Activated B cell treated with CpG ODN at 0.5 μM for 24 hours (primary cell): ENCODE results near the gene TSKU. TPM values are rescaled to one million over a fixed set of nuclear protein-coding genes. Genes with fewer than 3 reads are reported as not detected.

Experiments
- ATAC-seq: fragments of 200-7000 bp; cut with Tn5 transposase; one replicate; pipeline ENCODE4 v1.10.0; 2021; ENCODE audit warnings: low read depth, mild to moderate bottlenecking, moderate library complexity
- CTCF ChIA-PET: fragments of 350-600 bp; sonication (Branson Sonifier 250); formaldehyde crosslinking; loops from one replicate; lab custom pipeline; 2021; ENCODE audit warnings: antibody characterized with exemption; lab: Charles Lee
- POLR2A ChIA-PET: fragments of 350-600 bp; sonication (Branson Sonifier 250); formaldehyde crosslinking; loops from one replicate; lab custom pipeline; 2021; ENCODE audit warnings: antibody characterized with exemption; lab: Charles Lee
- DNase-seq: peaks from one replicate; pipeline ENCODE4 v3.0.0; 2022
- H3K27ac Mint-ChIP-seq: one replicate; pipeline ENCODE4 v1.8.0; 2020; ENCODE audit warnings: mixed read lengths
- H3K27me3 Mint-ChIP-seq: one replicate; pipeline ENCODE4 v1.8.0; 2021; ENCODE audit warnings: mixed read lengths
- H3K36me3 Mint-ChIP-seq: one replicate; pipeline ENCODE4 v1.8.0; 2021; ENCODE audit warnings: low read depth, mixed read lengths
- H3K4me1 Mint-ChIP-seq: one replicate; pipeline ENCODE4 v1.8.0; 2021; ENCODE audit warnings: mixed read lengths
- H3K4me3 Mint-ChIP-seq: one replicate; pipeline ENCODE4 v1.8.0; 2020; ENCODE audit warnings: mild to moderate bottlenecking, mixed read lengths
- H3K9me3 Mint-ChIP-seq: one replicate; pipeline ENCODE4 v1.8.0; 2020; ENCODE audit warnings: mixed read lengths
- CTCF ChIP-seq: fragments of 200-600 bp; IDR thresholded peaks from one replicate; pipeline ENCODE4 v1.8.0; 2022; ENCODE audit warnings: antibody characterized with exemption, mild to moderate bottlenecking
- intact Hi-C: fragments of 100-400 bp; cut with micrococcal nuclease; formaldehyde crosslinking; loops from one replicate; pipeline ENCODE4 v1.15.1; 2024
- total RNA-seq: library from RNA; stranded (reverse); gene quantifications from 2 replicates; pipeline ENCODE4 v1.2.3, GENCODE V29; 2022

The TSKU gene
- total RNA-seq, 1 donor from 2014 or later = not detected

GRCh38 chr11:76806608-76807205 lies 23.6 kb downstream of the TSKU start:
- H3K9me3 Mint-ChIP-seq = no peaks in the 10 kb centered on the region
- H3K4me3 Mint-ChIP-seq = no peak overlapping the region
- no peak overlapping the region for H3K27ac Mint-ChIP-seq
- ChIA-PET CTCF (interaction anchor here (0.9 to 3.7 kb wide), 4 partner anchors 112 to 1047 kb away, joined by 4 to 65 read pairs (median 16); no protein-coding TSS in a partner anchor), POLR2A (no interaction called here)
- DNase-seq (no peak), ATAC-seq (no peak)
- no peak for TF ChIP-seq CTCF
- intact Hi-C loops = loop anchor here (1.0 to 5.0 kb wide), 2 partner anchors 113 to 811 kb away; no protein-coding TSS in a partner anchor
- H3K4me1 Mint-ChIP-seq = peaks cover 7% of the 10 kb centered on the region
- H3K27me3 Mint-ChIP-seq = peaks cover 54% of the 10 kb centered on the region
- no peaks in the 10 kb centered on the region for H3K36me3 Mint-ChIP-seq

GRCh38 chr11:76807206-76807875 lies 24.2 kb downstream of the TSKU start:
- H3K27ac Mint-ChIP-seq = no peak overlapping the region
- ChIA-PET POLR2A (no interaction called here), CTCF (interaction anchor here (0.8 to 3.7 kb wide), 3 partner anchors 112 to 284 kb away, joined by 3 to 65 read pairs (median 8); no protein-coding TSS in a partner anchor)
- intact Hi-C loops = loop anchor here (1.0 to 5.0 kb wide), 2 partner anchors 112 to 810 kb away; no protein-coding TSS in a partner anchor
- DNase-seq (peak; percentile 52), ATAC-seq (peak; percentile 65)
- TF ChIP-seq CTCF = peak; percentile 74
- H3K4me3 Mint-ChIP-seq = no peak overlapping the region
- H3K36me3 Mint-ChIP-seq = no peaks in the 10 kb centered on the region
- no peaks in the 10 kb centered on the region for H3K9me3 Mint-ChIP-seq
- peaks cover 54% of the 10 kb centered on the region for H3K27me3 Mint-ChIP-seq
- H3K4me1 Mint-ChIP-seq = peaks cover 7% of the 10 kb centered on the region

GRCh38 chr11:76808171-76808570 lies 25.0 kb downstream of the TSKU start:
- no peak overlapping the region for H3K4me3 Mint-ChIP-seq
- no peaks in the 10 kb centered on the region for H3K9me3 Mint-ChIP-seq
- DNase-seq (no peak), ATAC-seq (no peak)
- CTCF ChIA-PET = interaction anchor here (0.8 to 3.7 kb wide), 5 partner anchors 74 to 283 kb away, joined by 3 to 65 read pairs (median 7); no protein-coding TSS in a partner anchor
- peaks cover 7% of the 10 kb centered on the region for H3K4me1 Mint-ChIP-seq
- intact Hi-C loops = loop anchor here (5.0 kb wide), 1 partner anchor 809 kb away; no protein-coding TSS in a partner anchor
- no peak overlapping the region for H3K27ac Mint-ChIP-seq
- peaks cover 51% of the 10 kb centered on the region for H3K27me3 Mint-ChIP-seq
- TF ChIP-seq CTCF = no peak
- POLR2A ChIA-PET = no interaction called here
- H3K36me3 Mint-ChIP-seq = no peaks in the 10 kb centered on the region

- intact Hi-C loops = loop anchor here (5.0 kb wide), 1 partner anchor 808 kb away; no protein-coding TSS in a partner anchor
- ChIA-PET POLR2A (no interaction called here), CTCF (interaction anchor here (1.1 to 3.7 kb wide), 5 partner anchors 10 to 282 kb away, joined by 3 to 65 read pairs (median 5); no protein-coding TSS in a partner anchor)
- Mint-ChIP-seq H3K27ac (no peak overlapping the region), H3K4me1 (peaks cover 7% of the 10 kb centered on the region), H3K4me3 (no peak overlapping the region), H3K9me3 (no peaks in the 10 kb centered on the region), H3K27me3 (peaks cover 43% of the 10 kb centered on the region), H3K36me3 (no peaks in the 10 kb centered on the region)
- ATAC-seq (no peak), DNase-seq (no peak)
- no peak for TF ChIP-seq CTCF
These were observed 25.8 kb downstream of the TSKU start for GRCh38 chr11:76808996-76809395.
